GM10266 (cell line): ENCODE data around the gene CXXC5.

Experiments used
- DNase-seq: peaks from one replicate; pipeline ENCODE4 v3.0.0; 2012; ENCODE audit errors: extremely low spot score
- TF ChIP-seq, protein P1 (sequence below): IDR thresholded peaks from 2 replicates; pipeline ENCODE4 v1.5.1; 2012; ENCODE audit warnings: mild to moderate bottlenecking, low read depth; ENCODE audit not compliant: control insufficient read depth, insufficient read depth; ENCODE audit errors: missing control alignments

The CXXC5 gene

DNA sequence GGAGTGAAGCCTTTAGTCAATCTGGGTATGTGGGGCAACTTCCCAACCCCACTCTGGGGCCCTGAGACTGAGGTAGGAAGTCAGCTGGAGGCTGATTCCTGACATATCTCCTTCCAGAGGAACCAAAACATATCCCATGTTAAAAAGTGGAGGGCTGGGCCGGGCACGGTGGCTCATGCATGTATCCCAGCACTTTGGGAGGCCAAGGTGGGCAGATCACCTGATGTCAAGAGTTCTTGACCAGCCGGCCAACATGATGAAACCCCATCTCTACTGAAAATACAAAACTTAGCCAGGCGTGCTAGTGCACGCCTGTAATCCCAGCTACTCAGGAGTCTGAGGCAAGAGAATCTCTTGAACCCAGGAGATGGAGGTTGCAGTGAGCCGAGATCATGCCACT, 44.0 kb downstream of the CXXC5 start:
- no peak for DNase-seq
- TF ChIP-seq, protein P1, sequence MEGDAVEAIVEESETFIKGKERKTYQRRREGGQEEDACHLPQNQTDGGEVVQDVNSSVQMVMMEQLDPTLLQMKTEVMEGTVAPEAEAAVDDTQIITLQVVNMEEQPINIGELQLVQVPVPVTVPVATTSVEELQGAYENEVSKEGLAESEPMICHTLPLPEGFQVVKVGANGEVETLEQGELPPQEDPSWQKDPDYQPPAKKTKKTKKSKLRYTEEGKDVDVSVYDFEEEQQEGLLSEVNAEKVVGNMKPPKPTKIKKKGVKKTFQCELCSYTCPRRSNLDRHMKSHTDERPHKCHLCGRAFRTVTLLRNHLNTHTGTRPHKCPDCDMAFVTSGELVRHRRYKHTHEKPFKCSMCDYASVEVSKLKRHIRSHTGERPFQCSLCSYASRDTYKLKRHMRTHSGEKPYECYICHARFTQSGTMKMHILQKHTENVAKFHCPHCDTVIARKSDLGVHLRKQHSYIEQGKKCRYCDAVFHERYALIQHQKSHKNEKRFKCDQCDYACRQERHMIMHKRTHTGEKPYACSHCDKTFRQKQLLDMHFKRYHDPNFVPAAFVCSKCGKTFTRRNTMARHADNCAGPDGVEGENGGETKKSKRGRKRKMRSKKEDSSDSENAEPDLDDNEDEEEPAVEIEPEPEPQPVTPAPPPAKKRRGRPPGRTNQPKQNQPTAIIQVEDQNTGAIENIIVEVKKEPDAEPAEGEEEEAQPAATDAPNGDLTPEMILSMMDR = no peak

DNA sequence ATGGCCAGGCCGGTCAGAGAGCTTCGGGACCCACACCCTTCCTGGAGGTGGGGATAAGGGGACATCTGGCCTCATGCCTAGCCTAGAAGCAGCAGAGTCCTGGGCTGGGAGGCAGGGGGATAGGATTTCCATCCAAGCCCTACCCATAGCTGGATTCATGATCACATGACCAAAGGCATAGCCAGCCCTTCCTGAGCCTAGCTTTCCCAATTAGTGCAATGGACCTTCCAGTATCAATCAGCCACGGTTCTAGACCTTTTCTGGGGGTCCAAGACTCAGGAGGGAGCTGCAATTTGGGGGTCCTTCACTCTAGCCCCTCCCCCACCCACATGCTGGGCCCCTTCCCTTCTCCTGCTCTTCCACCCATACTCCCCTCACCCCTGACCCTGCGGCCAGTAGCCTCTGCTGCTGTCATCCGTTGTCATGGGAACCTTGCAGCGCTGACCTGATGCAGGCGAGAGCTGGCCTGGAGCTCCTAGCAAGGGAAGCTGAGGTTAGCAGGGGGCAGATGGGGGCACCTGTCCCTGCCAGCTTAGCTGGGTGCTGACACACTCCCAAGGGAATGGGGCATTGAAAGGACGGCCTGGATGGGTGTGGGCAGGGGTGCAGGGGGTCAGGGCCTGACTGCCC, 44.6 kb downstream of the CXXC5 start:
- no peak for DNase-seq
- TF ChIP-seq, protein P1 = no peak

DNA sequence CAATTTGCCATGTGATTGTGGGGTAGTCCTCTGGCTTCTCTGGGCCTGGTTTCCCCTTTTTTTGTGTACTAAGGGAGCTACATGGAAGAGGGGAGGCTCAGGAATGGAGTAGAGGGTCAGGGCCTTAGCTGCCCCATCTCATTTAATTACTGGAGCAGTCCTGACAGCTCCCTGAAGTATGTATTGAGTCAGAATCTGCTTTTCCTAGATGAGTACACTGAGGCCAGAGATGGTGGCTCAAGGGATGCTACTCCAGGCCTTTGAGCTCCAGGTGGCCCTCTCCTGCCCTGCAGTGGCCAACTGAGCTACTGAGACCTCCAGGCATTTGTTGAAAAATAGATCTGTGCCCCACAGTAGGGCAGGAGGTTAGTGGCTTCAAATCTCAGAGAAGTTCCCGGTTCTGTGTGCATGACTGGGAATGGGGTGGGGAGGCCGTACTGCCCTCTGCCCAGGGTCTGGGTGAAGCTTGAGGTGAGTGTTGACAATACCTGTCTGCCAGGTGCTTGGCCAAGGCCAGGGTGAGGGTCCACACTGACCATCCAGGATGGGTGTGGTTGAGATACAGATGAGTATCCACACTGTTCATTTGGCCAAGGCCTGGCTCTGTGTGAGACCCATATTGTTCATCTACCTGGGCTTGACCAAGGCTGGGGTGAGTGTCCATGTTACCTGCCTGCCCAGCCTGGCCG, 45.7 kb downstream of the CXXC5 start:
- TF ChIP-seq, protein P1 = no peak
- no peak for DNase-seq

DNA sequence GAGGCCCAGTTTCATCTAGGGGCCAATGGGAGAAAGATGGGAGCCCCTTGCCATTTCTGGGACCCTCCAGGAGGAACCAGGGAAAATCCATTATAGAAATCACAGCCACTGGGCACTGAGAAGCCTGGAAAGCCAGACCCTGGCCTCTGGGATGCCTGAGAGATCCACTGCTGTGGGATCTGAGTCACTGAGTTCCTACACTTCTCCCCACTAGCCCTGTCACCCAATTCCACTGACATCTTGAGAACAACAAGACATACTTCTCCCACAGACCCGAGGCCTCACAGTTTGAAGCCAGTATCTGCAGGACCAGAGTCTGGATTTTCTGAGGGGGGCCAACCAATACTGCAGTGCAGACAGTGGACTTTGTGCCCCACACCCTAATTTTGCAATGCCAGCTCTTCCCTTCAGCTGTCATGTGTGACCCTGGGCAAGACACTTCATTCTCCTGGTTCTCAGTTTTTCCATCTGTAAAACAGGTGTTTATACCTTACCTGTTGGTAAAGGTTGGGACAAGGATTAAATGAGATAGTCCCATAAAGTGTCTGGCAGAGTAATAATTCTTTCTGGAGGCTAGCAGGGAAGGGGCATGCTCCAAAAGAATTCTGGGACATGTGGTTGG, 46.5 kb downstream of the CXXC5 start:
- no peak for DNase-seq
- TF ChIP-seq, protein P1 = no peak

DNA sequence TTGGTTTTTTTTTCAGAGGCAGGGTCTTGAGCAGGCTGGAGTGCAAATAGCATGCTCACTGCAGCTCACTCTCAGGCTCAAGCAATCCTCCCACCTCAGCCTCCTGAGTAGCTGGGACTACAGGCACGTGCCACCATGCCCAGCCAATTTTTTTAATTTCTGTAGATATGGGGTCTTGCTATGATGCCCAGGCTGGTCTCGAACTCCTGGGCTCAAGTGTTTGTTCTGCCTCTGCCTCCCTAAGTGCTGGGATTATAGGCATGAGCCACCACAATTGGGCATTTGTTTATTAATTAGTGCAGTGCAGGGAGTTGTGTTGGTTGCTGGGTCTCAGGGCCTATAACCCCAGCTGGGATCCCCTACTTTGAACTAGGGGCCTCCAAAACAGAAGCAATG, 47.0 kb downstream of the CXXC5 start:
- TF ChIP-seq, protein P1 = no peak
- no peak for DNase-seq

DNA sequence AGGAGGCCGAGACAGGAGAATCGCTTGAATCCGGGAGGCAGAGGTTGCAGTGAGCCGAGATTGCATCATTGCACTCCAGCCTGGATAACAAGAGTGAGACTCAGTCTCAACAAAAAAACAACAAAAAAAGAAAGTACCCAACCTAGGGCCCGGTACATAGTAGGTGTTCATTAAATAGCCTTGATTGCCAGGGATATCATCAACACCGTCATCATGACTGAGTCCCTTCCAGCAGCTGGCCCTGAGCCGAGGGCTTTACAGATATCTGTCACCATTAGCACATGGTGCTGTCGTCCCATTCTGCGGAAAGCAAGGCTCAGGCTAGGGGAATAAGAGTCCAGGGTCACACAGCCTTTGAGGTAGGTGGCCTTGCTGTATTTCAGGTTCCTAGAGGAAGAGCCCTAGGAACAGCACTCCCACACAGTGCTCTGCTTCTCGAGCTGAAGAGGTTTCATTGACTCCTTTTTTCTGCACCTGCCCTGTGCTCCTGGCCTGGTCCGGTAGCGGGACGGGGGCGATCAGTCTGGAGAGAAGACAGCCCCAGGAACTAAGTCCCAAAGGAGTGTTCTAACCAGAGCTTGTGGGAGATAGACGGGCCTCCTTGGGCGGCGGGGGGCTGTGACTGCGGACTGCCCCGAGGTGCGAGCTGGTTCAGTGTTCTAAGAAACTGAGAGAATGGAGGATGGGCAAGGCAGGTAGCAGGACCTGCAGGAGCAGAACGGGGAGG, 48.2 kb downstream of the CXXC5 start:
- DNase-seq = no peak
- TF ChIP-seq, protein P1 = no peak
